ENCODE data around the gene NOL12.

GRCh38 chr22:37658133-37659065 lies 27.7 kb upstream of the NOL12 start, which contains the start of gene PDXP:
- peak; percentile 80 to 90 (median 85) for TF ChIP-seq POLR2AphosphoS5 (IDR thresholded peaks at IDR 0.05)
- no peak for TF ChIP-seq EP300 (IDR thresholded peaks at IDR 0.05; ENCODE audit: low read depth)
- TF ChIP-seq CTCF (IDR thresholded peaks at IDR 0.05): no peak
- no peak for TF ChIP-seq POLR2A (IDR thresholded peaks at IDR 0.05)
